Esophagus mucosa (tissue), 1 donor: ENCODE data around the gene FAM240A. TPM values are rescaled to one million over a fixed set of nuclear protein-coding genes. Genes with fewer than 3 reads are reported as not detected.
"Not testable (repeated sequence)": the region's sequence is repeated elsewhere in the genome, so short reads cannot be mapped to it uniquely, and the experiment has no call there.

Experiments used
- ATAC-seq: fragments of 200-7000 bp; cut with Tn5 transposase; one replicate; pipeline ENCODE4 v1.9.1; 2020
- total RNA-seq: library from RNA; stranded (reverse); gene quantifications from one replicate; pipeline ENCODE4 v1.2.4, GENCODE V29; 2023
- donor health status: DM: yes; HTN: yes; CAD: no.

Gene FAM240A
- total RNA-seq, 1 donor from 2014 or later = not detected

GRCh38 chr3:46587268-46587667, 25.1 kb upstream of the FAM240A start:
- not testable (repeated sequence) for ATAC-seq

DNA sequence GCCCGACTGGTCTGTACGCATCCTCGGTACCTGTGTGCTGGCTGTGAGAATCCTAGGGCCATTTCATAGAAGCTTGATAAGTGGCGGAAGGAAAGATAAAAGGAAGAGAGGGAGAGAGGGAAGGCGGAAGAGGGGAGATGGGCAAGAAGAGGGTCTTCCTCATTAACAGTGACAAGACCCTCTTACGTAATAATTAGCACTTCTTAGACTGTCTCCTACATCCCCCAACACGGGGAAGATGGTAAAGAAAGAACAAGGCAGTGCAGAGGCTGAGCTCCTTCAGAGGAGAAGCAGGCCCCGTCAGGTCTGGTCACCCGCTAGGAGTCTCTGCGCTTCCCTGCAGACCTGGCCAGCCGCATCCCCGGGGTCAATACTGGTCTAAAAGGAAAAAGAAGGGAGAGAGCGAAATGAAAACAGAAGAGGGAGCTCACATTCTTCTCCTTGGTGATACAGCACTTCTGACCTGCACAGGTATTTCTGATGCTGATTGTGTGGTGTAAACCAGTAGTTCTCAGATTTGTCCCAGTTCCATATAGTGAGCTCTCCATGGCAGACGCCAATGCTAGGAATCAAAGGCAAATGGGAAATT, 19.0 kb upstream of the FAM240A start:
- ATAC-seq = no peak

GRCh38 chr3:46593979-46594378, 18.3 kb upstream of the FAM240A start:
- no peak for ATAC-seq

DNA sequence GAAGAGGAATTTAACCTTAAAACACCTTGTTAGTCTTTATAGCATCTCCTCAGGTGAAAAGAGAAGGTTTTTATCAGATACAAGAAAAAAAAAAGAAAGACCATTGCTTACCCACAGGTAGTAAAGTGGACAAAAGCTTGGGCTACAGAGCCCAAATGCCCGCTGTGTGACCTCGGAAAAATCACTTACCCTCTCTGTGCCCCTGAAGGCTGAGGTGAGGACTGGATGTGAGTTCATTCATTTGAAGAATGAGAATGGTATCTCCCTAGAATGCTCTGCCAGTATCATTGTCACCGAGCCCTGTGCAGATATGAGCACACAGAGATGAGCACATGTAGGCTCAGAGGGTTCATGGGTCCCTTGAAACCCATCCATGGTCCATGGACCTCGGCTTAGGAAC, 17.6 kb upstream of the FAM240A start:
- no peak for ATAC-seq

DNA sequence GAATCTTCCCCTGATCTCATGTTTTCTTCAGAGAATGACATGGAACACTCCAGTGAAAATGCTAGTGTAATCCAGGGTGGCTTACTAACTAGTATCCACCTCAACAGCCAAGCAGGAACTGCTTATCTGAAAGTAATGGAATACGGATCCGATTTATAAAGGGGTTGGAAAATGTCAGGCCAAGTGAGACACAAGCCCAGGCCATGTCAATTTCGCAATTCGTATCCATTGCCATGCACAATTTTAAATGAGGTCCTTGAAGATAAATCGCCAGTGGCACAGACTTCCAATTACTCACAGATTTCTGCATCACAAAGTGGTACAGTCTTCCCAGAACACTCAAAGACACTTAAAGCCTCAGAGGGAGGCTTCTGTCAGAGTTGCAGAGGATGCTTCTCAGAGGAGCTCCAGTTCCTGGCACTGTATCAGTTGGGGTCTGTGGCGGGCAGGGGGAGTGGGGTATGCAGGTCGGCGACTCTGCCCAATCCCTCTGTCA, 16.5 kb upstream of the FAM240A start:
- ATAC-seq = no peak

DNA sequence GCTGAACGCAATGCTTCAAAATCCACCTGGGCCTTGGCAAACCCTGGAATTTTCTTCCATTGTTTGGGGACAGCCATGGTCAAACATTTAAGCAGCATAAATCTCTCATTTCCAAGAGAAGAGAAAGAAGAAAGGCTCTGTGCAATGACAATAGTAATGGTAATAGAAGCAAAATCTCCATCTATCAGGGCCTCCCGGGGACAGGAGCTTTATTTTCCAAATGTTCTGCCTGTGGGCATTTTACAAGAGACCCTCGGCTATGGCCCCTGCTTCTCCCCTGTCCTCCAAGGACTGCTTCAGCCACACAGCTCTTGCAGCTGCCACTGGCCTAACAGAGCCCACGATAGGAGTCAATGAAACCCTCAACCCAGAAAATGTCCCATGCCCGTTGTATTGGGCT, 12.7 kb upstream of the FAM240A start:
- no peak for ATAC-seq

DNA sequence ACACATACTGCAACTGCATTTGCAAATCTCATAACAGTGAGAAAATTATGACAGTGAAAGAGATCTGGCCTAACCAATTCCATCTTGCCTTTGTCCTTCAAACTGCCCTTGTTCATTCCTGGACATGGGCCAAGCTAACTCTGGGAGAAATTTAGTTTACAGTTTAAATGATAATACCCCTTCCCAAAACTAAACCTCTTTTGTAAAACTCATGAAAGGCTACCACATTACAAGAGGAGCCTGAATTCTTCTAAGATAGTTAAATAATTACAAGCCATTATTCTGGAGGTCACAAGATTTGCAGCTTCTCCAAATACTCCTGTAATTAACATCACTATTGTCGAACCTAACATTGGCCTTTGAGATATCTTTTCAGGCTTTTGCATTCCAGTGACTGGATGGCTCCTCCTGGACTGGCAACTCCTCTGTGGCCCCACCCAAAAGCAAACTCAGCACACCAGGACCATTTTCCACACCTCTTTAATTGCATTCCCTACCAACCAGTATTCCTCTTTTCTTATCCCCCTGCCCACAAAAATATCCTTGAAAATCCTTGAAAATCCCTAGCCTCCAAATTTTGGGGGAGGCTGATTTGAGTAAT, 8.8 kb upstream of the FAM240A start:
- no peak for ATAC-seq

GRCh38 chr3:46604127-46604526, 8.2 kb upstream of the FAM240A start:
- ATAC-seq = no peak

DNA sequence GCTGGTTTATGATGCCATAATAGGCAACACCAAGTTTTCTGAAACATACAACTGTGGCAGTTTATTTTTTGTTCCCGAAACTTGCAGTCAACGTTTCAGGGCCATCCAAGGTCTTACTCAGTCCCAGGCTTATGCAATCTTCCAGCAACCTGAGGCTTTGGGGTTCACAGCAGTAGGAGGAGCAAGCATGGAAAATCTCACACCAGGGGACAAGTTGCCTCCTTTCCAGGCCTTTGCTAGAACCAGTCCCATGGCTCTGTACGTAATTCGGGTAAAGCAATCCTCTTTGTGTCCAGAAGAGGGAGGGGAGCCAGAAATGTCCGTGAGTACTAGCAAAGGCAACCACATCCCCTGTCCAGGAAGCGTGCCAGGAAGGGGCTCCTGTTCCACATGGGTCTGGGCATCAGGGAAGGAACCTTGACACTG, 4.7 kb upstream of the FAM240A start:
- no peak for ATAC-seq

GRCh38 chr3:46609212-46609721, 3.1 kb upstream of the FAM240A start:
- ATAC-seq = no peak

DNA sequence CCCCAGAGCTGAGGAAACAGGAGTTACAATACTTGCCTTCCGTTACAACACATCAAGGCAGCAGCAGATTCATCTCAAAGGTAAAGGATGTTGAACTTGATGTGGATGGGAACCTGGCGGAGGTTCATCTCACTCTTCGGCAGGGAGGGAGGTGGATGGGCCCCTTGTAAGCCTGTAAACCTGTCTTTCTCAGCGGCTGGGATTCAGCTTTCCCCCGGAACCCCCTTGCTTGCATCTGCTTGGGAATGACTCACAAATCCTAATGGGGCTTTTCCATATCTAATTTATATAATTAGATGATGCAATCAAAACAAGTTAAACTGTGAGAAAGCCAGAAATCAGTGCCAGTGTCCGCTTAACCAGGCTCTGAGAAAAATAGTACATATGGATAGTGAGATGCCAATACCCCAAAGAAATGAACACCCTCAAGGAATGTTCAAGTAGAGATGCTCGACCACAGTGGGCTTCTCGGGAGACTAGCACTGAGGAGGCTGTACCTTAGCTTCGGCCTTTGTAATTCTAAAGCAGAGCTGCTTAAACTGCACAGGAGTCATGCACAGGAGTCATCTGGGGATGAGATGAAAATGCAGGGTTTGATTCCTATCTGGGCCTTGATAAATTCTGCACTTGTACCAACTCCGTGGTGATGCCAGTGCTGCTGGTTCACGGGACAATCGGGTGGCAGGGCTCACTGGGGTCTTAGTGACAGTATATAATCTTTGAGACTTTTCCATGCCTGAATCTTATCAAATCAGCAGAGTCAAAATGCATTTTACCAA, 2.2 kb upstream of the FAM240A start:
- no peak for ATAC-seq

DNA sequence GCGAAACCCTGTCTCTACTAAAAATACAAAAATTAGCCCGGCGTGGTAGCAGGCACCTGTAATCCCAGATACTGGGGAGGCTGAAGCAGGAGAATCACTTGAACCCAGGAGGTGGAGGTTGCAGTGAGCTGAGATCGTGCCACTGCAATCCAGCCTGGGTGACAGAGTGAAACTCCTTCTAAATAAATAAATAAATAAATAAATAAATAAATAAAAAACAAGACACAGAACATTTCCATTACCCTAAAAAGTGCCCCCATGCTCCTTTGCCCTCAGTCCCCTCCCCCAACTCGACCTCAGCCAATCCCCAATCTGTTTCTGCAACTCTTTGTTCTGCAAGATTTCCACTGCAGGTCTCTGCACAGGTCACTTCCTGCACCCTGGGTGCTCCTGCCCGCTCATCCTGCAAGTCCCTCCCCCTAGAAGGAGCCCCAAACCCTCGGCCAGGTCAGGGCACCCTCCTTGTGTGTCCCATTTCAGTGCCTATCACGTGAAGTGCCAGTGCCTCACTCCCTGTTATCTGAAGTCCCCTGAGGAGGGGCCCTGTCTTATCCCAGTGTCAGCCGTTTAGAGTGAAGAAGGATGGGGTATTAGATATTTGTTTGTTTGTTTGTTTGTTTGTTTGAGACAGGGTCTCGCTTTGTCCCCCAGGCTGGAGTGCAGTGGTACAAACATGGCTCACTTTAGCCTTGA, 1.1 kb downstream of the FAM240A start:
- ATAC-seq = no peak

- no peak for ATAC-seq
Observed at GRCh38 chr3:46614431-46614830, 2.1 kb downstream of the FAM240A start.

- ATAC-seq = no peak
Observed at GRCh38 chr3:46615050-46615775, 2.9 kb downstream of the FAM240A start.

DNA sequence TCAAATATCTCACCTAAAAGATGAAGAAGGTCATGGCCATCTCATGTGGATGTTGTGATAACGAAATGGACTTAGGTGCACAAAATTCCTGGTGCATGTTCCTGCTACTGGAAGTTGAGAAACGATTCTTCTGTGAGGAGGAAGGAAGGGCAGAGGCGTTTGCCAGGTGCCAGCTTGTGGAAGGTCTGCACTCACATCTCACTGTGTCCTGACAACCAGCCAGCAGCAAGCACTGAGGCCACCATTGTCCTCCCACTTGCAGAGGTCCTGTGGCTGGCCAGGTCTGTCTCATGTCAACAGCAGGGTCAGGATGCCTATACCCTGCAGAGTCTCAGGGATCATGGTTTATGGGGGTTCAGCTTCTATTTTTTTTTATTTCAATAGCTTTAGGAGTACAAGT, 3.7 kb downstream of the FAM240A start:
- no peak for ATAC-seq

DNA sequence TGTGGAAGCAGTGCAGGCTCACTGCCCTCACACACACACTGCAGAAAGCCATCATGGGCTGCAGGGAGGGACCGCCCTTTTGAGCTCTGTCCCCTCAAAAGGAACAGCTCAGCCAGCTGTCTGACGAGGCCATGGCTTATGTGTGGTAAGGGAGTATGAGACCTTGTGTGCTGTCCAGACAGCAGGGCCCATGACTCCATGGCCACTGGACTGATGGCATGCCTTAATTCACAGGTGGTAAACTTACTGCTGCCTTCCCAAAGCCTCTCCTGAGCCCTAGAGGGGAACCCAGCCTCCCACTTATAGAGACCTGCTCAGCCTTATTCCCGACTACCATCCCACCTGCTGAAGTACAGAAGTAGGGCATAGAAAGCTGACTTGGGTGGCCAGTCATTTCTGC, 5.6 kb downstream of the FAM240A start:
- ATAC-seq = no peak

- no peak for ATAC-seq
Observed at GRCh38 chr3:46619845-46620778, 7.8 kb downstream of the FAM240A start.

DNA sequence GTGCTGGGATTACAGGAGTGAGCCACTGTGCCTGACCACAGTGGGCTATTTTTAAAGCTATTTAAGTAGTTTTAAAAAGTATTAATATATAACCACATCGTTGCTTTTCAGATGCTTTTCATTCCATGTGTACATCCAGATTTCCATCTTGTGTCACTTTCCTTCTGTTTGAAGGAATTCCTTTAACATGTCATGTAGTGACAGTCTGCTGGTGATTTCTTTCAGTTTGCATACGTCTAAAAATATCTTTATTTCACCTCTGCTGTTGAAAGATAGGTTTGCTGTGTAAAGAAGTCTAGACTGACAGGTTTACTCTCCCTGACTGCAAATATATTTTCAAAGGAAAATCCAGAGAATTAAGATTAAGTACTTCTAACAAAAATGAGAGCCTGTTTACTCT, 12.2 kb downstream of the FAM240A start:
- no peak for ATAC-seq

- ATAC-seq = no peak
Observed at GRCh38 chr3:46624975-46625490, 12.7 kb downstream of the FAM240A start.

GRCh38 chr3:46626039-46626438, 13.7 kb downstream of the FAM240A start:
- ATAC-seq = no peak

GRCh38 chr3:46627078-46627477, 14.8 kb downstream of the FAM240A start:
- ATAC-seq = no peak
